HG03442 (cell line): ENCODE measurements around the gene C11orf98.
"Not testable (repeated sequence)": the region's sequence is repeated elsewhere in the genome, so short reads cannot be mapped to it uniquely, and the experiment has no call there.

Source experiments
- ATAC-seq: cut with Tn5 transposase; IDR thresholded peaks from one replicate; pipeline ENCODE4 v1.9.1; 2021; ENCODE audit warnings: mild to moderate bottlenecking, moderate library complexity; ENCODE audit not compliant: unreplicated experiment

Gene C11orf98

GRCh38 chr11:62687508-62688396 is 22.7 kb upstream of the C11orf98 start:
- ATAC-seq, result no peak

- no peak for ATAC-seq
Measured at GRCh38 chr11:62682518-62682917, 17.5 kb upstream of the C11orf98 start.

GRCh38 chr11:62680825-62681240 is 15.8 kb upstream of the C11orf98 start:
- ATAC-seq, result peak; percentile 46

GRCh38 chr11:62678770-62679696 is 14.0 kb upstream of the C11orf98 start, which contains the start of gene UBXN1:
Gene UBXN1, minus strand, starts transcription at chr11:62679073. Its CDS starts 150 bp downstream, at chr11:62678923.
- ATAC-seq, result peak; percentile 65

- peak; percentile 9 for ATAC-seq
Measured at GRCh38 chr11:62678433-62678769, 13.4 kb upstream of the C11orf98 start.

GRCh38 chr11:62677714-62678113 is 12.7 kb upstream of the C11orf98 start:
- no peak for ATAC-seq

GRCh38 chr11:62677156-62677555 is 12.1 kb upstream of the C11orf98 start:
- ATAC-seq, result no peak

- ATAC-seq, result no peak
Measured at GRCh38 chr11:62676698-62677097, 11.7 kb upstream of the C11orf98 start.

GRCh38 chr11:62675415-62675814 is 10.4 kb upstream of the C11orf98 start:
- ATAC-seq, result not testable (repeated sequence)

- no peak for ATAC-seq
Measured at GRCh38 chr11:62673196-62673525, 8.2 kb upstream of the C11orf98 start.

GRCh38 chr11:62671608-62672389 is 6.8 kb upstream of the C11orf98 start, which contains the start of the genes LBHD1 and UQCC3:
Gene LBHD1, minus strand, starts transcription at chr11:62672267. Its CDS starts 2,236 bp downstream, at chr11:62670031.
Gene UQCC3, plus strand, starts transcription at chr11:62671673. Its CDS starts 73 bp downstream, at chr11:62671746.
- peak; percentile 52 for ATAC-seq

- peak; percentile 13 for ATAC-seq
Measured at GRCh38 chr11:62671236-62671607, 6.2 kb upstream of the C11orf98 start.

- no peak for ATAC-seq
Measured at GRCh38 chr11:62669420-62670161, 4.6 kb upstream of the C11orf98 start.

GRCh38 chr11:62667460-62667859 is 2.5 kb upstream of the C11orf98 start:
- ATAC-seq, result no peak

- ATAC-seq, result no peak
Measured at GRCh38 chr11:62666259-62666926, 1.4 kb upstream of the C11orf98 start.

GRCh38 chr11:62665599-62666258 is 719 bp upstream of the C11orf98 start:
- no peak for ATAC-seq

- ATAC-seq, result peak; percentile 25
Measured at GRCh38 chr11:62664405-62665074, 470 bp downstream of the C11orf98 start.

GRCh38 chr11:62656796-62657429 is 8.1 kb downstream of the C11orf98 start:
- no peak for ATAC-seq
